Measurements from ENCODE around the gene TSSK3.
"Not testable (repeated sequence)": the region's sequence is repeated elsewhere in the genome, so short reads cannot be mapped to it uniquely, and the experiment has no call there.

The TSSK3 gene

GRCh38 chr1:32339363-32339978, 22.9 kb upstream of the TSSK3 start:
- DNase-seq, result no peak

DNA sequence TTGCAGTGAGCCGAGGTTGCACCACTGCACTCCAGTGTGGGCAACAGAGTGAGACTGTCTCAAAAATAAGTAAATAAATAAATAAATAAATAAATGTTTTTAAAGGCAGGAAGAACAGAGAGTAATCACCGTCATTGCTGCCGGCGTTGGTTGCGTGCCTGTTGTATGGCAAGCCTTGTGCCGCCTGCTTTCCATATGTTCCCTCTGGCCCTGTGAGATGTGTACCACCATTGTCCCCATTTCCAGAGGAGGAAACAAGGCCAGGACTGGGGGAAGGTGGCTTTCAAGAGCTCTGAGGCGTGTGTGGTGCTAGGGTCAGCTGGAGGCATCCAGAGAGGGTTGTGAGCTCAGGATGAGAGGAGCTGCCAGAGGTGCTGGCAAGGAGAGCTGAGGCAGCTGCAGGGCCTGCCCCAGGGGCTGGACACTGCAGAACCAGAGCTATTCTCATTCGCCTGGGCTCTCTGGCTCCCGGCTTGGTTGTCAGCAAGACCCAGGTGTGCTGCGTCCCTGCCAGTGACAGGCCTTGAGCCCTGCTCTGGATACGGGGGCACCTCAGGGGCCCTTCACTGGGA, 21.1 kb upstream of the TSSK3 start:
- no peak for DNase-seq

DNA sequence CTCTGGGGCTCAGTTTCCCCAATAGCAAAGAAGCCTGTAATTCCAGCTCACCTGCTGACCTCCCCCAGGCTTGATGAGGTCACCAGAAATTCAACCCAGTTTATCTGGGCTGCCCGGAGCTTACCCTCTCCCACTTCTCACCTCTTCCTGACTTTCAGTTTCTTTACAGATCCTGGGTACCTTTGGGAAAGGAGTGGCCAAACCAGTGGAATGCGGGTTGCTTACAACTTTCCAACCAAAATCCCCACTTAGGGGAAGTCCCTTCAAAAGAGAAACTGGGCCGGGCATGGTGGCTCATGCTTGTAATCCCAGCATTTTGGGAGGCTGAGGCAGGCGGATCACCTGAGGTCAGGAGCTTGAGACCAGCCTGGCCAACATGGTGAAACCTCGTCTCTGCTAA, 20.4 kb upstream of the TSSK3 start:
- no peak for DNase-seq

- DNase-seq, result no peak
Measured at GRCh38 chr1:32342704-32343103, 19.6 kb upstream of the TSSK3 start.

- peak; percentile 10 for DNase-seq
Measured at GRCh38 chr1:32345289-32345827, 17.0 kb upstream of the TSSK3 start.

- no peak for DNase-seq
Measured at GRCh38 chr1:32346532-32347157, 15.7 kb upstream of the TSSK3 start.

- no peak for DNase-seq
Measured at GRCh38 chr1:32349211-32349708, 13.1 kb upstream of the TSSK3 start.

GRCh38 chr1:32350785-32351398, 11.4 kb upstream of the TSSK3 start:
- peak; percentile 72 for DNase-seq

- DNase-seq, result peak; percentile 88
Measured at GRCh38 chr1:32351399-32352238, 10.7 kb upstream of the TSSK3 start.

DNA sequence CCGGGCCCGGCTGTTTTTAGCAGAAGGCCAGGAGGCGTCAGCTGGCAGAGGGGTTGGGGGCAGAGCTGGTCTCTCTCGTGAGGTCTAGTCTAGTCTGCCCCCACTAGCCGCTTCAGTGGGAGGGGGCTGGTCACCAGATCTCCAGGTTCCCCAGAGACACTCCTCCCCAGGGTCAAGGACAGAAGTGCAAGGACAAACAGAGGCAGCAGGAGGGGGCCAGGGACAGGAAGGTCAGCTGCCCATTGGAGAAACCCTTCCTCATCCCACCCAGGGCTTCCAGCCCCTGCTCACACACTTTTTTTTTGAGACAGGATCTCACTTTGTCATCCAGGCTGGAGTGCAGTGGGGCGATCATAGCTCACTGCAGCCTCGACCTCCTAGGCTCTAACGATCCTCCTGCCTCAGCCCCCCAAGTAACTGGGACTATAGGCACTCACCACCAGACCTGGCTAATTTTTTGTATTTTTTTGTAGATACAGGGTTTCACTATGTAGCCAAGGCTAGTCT, 10.0 kb upstream of the TSSK3 start:
- DNase-seq, result no peak

GRCh38 chr1:32352831-32353383, 9.4 kb upstream of the TSSK3 start:
- DNase-seq, result no peak

GRCh38 chr1:32353431-32353830, 8.9 kb upstream of the TSSK3 start:
- no peak for DNase-seq

GRCh38 chr1:32353886-32354570, 8.3 kb upstream of the TSSK3 start:
- no peak for DNase-seq

DNA sequence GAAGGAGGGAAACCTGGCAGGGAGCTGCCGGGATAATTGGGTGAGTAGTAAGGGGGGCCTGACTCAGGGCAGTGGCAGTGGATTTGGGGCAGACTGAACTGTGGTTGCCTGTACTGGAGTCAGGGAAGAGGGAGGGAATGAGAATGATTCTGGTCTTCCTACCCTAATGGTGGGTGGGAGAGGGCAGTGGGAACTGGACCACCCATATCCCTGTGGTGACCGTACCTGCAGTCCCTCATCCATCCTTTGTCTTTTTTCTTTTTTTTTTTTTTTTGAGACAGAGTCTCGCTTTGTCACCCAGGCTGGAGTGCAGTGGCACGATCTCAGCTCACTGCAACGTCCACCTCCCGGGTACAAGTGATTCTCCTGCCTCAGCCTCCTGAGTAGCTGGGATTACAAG, 6.6 kb upstream of the TSSK3 start:
- DNase-seq, result not testable (repeated sequence)

- no peak for DNase-seq
Measured at GRCh38 chr1:32356478-32356877, 5.9 kb upstream of the TSSK3 start.

- DNase-seq, result no peak
Measured at GRCh38 chr1:32357614-32358013, 4.7 kb upstream of the TSSK3 start.

DNA sequence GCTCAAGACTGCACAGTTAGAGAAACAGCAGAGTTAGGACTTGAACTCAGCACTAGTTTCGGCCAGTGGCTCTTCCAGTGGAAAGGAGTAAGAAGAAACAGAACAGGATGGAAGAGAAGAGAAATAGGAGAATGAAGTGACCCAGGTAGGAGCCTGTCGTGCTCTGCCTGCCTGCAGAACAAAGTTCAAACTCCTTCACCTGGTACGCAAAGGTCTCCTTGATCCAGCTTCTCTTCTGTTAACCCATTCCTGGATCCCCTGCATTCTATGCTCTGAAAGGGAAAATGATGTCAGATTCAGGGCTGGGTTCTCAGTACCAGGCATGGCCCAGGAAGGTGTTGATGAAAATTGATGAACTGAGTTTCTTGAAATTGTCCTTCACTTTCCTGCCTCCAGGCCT, 3.9 kb upstream of the TSSK3 start:
- no peak for DNase-seq

GRCh38 chr1:32361308-32361673, 1.0 kb upstream of the TSSK3 start:
- DNase-seq, result no peak

- no peak for DNase-seq
Measured at GRCh38 chr1:32361674-32362473, 465 bp upstream of the TSSK3 start.

DNA sequence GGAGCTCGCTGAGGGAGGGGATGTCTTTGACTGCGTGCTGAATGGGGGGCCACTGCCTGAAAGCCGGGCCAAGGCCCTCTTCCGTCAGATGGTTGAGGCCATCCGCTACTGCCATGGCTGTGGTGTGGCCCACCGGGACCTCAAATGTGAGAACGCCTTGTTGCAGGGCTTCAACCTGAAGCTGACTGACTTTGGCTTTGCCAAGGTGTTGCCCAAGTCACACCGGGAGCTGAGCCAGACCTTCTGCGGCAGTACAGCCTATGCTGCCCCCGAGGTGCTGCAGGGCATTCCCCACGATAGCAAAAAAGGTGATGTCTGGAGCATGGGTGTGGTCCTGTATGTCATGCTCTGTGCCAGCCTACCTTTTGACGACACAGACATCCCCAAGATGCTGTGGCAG, 1.4 kb downstream of the TSSK3 start:
- DNase-seq, result no peak

GRCh38 chr1:32364836-32365235, 2.5 kb downstream of the TSSK3 start:
- no peak for DNase-seq

All from NCI-H2029 (cell line).